ENCODE data around the gene HSPG2.

- TF ChIP-seq POLR2A (IDR thresholded peaks at IDR 0.05; ENCODE audit: low read depth, low read length), result no peak
- TF ChIP-seq TAF1 (IDR thresholded peaks at IDR 0.05; ENCODE audit: low read depth, low read length), result no peak
- no peak for TF ChIP-seq POLR2AphosphoS5 (IDR thresholded peaks at IDR 0.05; ENCODE audit: low read depth, low read length)
- no peak for TF ChIP-seq SPI1 (IDR thresholded peaks at IDR 0.05; ENCODE audit: low read depth, low read length)
- no peak for TF ChIP-seq POU2F2 (IDR thresholded peaks at IDR 0.05; ENCODE audit: low read depth, low read length)
Observed at GRCh38 chr1:21896026-21896425, 41.1 kb downstream of the HSPG2 start.

All from GM12891 (cell line).